ENCODE data around the gene FXYD3. TPM values are rescaled to one million over a fixed set of nuclear protein-coding genes. Genes with fewer than 3 reads are reported as not detected.

FXYD3 gene
- total RNA-seq, 1 donor from 2014 or later: 145 TPM

- DNase-seq (no peak), ATAC-seq (no peak)
- Histone ChIP-seq H3K4me1 (peaks cover 32% of the 10 kb centered on the region), H3K36me3 (peaks cover 3% of the 10 kb centered on the region), H3K27ac (no peak overlapping the region), H3K4me3 (no peak overlapping the region), H3K27me3 (no peaks in the 10 kb centered on the region), H3K9me3 (no peaks in the 10 kb centered on the region)
- TF ChIP-seq CTCF (IDR thresholded peaks at IDR 0.05): no peak
- intact Hi-C loops (cut with DNase I): no loop called here
Observed at GRCh38 chr19:35120492-35120891, 4.9 kb downstream of the FXYD3 start.

- Histone ChIP-seq H3K27ac (no peak overlapping the region), H3K4me3 (no peak overlapping the region), H3K9me3 (no peaks in the 10 kb centered on the region), H3K36me3 (peaks cover 3% of the 10 kb centered on the region), H3K4me1 (peaks cover 32% of the 10 kb centered on the region), H3K27me3 (no peaks in the 10 kb centered on the region)
- DNase-seq: no peak
- ATAC-seq: no peak
- intact Hi-C loops (cut with DNase I): no loop called here
- TF ChIP-seq CTCF (IDR thresholded peaks at IDR 0.05): no peak
Observed at GRCh38 chr19:35120898-35121297, 5.3 kb downstream of the FXYD3 start.

GRCh38 chr19:35122687-35123551, 7.3 kb downstream of the FXYD3 start:
- H3K27me3 ChIP-seq: no peaks in the 10 kb centered on the region
- H3K4me1 ChIP-seq: peaks cover 32% of the 10 kb centered on the region
- no peak for DNase-seq
- intact Hi-C loops (cut with DNase I): no loop called here
- H3K4me3 ChIP-seq: no peak overlapping the region
- TF ChIP-seq CTCF (IDR thresholded peaks at IDR 0.05): no peak
- ATAC-seq: no peak
- H3K27ac ChIP-seq: no peak overlapping the region
- peaks cover 3% of the 10 kb centered on the region for H3K36me3 ChIP-seq
- H3K9me3 ChIP-seq: no peaks in the 10 kb centered on the region

DNA sequence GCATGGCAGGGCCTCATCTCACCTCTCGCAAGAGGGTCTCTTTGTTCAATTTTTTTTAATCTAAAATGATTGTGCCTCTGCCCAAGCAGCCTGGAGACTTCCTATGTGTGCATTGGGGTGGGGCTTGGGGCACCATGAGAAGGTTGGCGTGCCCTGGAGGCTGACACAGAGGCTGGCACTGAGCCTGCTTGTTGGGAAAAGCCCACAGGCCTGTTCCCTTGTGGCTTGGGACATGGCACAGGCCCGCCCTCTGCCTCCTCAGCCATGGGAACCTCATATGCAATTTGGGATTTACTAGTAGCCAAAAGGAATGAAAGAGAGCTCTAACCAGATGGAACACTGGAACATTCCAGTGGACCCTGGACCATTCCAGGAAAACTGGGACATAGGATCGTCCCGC, 8.0 kb downstream of the FXYD3 start:
- intact Hi-C loops (cut with DNase I): no loop called here
- H3K4me1 ChIP-seq: peaks cover 32% of the 10 kb centered on the region
- ATAC-seq (peak; percentile 22), DNase-seq (no peak)
- H3K9me3 ChIP-seq: no peaks in the 10 kb centered on the region
- H3K27me3 ChIP-seq: no peaks in the 10 kb centered on the region
- H3K4me3 ChIP-seq: peak overlapping the region; percentile 62
- no peak for TF ChIP-seq CTCF (IDR thresholded peaks at IDR 0.05)
- H3K27ac ChIP-seq: peak overlapping the region; percentile 85
- H3K36me3 ChIP-seq: peaks cover 3% of the 10 kb centered on the region

GRCh38 chr19:35124098-35125060, 8.8 kb downstream of the FXYD3 start:
- peak; percentile 92 for ATAC-seq
- Histone ChIP-seq H3K36me3 (peaks cover 3% of the 10 kb centered on the region), H3K4me1 (peaks cover 30% of the 10 kb centered on the region), H3K9me3 (no peaks in the 10 kb centered on the region), H3K27ac (peak overlapping the region; percentile 85), H3K27me3 (no peaks in the 10 kb centered on the region), H3K4me3 (peak overlapping the region; percentile 62)
- intact Hi-C loops (cut with DNase I): no loop called here
- DNase-seq: peak; percentile 96
- TF ChIP-seq CTCF (IDR thresholded peaks at IDR 0.05): no peak

Data from upper lobe of right lung (tissue), 1 donor.